NOMO-1 (cell line): ENCODE measurements around the gene SORCS2.

Experiments
- DNase-seq, 2 experiments: peaks; one replicate each; lab custom pipeline; 2025; ENCODE audit not compliant: unreplicated experiment in 2 of 2; lab: John Stamatoyannopoulos, UW

The SORCS2 gene

DNA sequence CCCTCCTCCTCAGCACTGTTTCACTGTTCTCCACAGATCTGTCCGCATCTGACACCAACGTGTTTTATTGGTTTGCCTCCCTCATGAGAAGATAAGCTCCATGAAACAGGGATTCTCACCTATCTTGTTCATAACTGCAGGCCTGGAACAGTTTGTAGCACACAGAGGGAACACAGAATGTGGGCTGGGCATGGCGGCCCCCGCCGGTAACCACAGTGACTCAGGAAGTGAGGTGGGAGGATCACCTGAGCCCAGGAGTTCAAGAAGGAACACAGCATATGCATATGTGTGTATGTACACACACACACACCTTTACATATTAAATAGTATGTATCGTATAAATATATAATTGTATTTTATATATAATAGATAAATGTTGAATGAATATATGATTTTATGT, 578.7 kb downstream of the SORCS2 start:
- no peak for DNase-seq

DNA sequence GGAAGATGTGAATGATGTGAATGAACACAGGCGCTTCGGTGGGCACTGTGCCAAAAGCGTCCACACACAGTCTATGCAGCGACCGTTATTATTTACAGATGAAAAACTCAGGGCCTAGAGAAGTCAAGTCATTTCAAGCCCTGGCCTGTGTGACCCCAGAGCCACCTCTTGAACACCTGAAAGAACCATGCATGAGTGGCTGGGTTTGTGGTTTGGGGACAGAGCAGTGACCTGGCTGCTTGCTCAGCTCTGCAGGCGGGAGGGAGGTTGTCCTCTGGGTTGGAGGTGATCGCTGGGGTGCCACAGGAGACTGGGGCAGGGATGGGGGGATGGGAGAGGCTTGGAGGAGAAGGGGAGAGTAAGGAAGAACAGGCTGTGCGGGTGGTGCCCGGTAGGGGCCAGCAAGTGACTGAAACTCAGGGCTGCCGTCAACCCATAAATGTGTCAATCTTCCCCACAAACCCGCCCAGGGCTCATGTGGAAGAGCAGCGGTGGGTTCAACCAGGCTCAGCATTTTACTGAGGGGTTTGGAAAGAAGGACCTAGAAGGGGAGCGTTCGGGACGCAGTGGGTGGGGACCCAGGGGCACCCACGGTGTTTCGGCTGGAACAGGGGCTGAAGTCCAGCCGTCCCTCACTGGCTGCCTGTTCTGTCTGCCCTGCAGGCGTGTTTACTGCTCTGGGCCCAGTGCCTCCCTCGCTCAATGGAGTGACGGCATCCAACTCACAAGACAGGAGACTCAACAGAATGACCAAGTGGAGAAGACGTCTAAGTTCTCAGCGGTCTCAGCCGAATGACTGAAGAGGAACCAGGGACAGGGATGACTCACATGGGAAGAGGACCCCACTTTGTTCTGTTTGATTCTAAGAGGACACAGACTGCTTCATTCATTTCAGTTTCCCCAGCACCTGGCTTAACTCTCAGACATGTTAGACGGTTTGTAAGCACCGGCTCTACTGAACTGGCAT, 579.5 kb downstream of the SORCS2 start:
- DNase-seq = no peak

DNA sequence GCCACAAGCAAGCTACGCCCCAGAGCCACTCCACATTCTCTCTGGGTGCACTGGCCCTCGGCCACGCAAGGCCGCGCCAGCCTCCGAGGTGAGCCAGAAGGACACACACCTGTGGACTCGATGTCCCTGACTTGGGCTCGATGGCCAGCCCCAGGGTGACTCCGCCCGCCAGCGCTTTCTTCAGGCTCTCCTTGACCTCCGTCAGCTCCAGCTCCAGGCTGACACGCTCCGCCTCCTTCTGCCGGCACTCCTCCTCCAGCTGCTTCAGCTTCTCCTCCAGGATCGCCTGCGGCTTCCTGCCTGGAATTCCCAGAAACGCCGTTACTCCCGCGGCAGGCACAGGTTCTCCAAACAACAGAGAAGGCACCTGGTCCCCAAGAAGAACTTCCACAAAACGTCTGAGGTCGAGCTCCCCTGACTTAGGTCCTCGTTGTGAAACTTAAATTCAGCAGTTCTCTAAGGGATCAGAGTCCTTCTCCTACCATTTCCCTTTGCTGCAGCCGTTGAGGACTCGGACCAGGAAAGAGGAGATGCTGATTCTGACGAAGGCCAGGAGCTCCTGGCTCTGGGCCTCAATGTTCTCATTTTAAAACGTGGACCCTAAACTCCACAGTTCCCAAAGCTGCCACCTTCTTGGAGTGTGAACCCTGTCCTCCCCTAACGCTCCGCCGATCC, 580.5 kb downstream of the SORCS2 start:
- DNase-seq = no peak

DNA sequence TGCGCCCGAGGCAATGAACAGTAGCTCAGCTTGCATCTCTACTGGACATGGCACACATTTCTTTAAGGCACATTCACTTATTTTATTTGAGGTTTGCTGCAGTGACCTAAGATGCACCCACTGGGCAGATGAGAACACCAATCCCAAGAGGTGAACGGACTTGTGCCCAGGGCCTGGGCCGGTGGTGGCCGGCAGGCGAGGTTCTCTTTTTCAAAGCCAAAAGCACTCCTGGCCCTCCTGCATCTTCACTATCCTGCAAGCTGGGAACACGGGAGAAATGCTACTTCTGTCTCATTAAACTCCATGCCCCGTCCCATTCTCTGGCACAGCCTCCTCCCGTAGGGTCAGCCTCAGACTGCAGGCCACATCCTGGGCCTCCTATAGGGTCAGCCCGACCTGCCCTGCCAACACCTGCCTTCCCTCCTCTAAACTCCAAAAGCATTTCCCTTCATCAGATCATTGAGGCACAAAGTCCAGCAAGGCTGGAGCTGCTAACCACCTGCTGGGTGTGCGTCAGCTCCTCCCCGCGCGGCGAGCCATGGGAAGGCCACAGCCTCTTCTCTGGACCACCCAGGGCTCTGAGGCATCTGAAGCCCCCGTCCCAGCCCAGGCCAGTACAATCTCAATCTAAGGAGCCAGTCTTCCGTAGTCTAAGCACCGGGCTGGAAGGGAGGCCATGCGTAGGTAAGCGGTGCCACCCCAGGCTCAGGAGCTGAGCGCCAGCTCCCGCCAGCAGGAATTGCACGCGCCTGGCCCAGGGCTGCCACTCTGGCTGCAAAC, 581.3 kb downstream of the SORCS2 start:
- no peak for DNase-seq

- no peak for DNase-seq
Observed at GRCh38 chr4:7774301-7775294, 582.3 kb downstream of the SORCS2 start.

- no peak for DNase-seq
Observed at GRCh38 chr4:7775396-7775795, 583.1 kb downstream of the SORCS2 start.

- DNase-seq = no peak
Observed at GRCh38 chr4:7777017-7777710, 584.8 kb downstream of the SORCS2 start.

- DNase-seq = no peak
Observed at GRCh38 chr4:7777871-7778509, 585.7 kb downstream of the SORCS2 start.

- DNase-seq = no peak
Observed at GRCh38 chr4:7778510-7779431, 586.4 kb downstream of the SORCS2 start.

DNA sequence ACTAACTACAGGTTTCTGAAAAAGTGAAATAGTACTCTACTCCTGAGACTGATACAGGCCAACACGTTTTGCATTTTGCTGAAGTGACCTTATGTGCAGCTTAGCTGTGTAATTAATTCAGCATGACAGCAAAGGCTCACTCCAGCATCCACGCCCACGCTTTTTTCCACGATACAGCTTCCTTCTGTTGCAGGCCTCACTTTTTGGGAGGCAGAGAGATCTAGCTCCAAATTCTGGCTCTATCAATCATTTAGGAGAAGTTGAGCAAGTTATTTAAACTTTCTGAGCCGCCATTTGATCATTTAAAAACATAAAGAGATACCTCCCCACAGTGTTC, 587.1 kb downstream of the SORCS2 start:
- no peak for DNase-seq

GRCh38 chr4:7780751-7781348, 588.5 kb downstream of the SORCS2 start:
- DNase-seq = no peak

GRCh38 chr4:7781366-7781765, 589.0 kb downstream of the SORCS2 start:
- DNase-seq = no peak

GRCh38 chr4:7781993-7782392, 589.7 kb downstream of the SORCS2 start:
- no peak for DNase-seq

DNA sequence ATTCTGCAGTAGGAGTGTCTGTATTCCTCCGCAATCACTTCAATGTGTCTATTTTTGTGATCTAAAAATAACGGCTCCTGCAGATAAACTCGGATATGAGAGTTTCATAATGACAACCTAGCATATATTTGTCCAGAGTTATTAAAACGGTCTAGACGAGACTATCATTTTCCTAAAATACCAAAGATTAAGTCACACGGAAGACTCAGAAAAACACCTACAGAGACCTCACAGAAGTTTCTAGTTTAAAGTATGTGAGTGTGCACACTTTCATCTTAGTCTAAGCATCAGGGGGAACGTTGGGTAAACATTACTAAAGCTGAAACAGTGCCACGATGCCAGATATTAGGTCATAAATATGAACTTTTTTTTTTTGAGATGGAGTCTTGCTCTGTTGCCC, 590.4 kb downstream of the SORCS2 start:
- DNase-seq = no peak

DNA sequence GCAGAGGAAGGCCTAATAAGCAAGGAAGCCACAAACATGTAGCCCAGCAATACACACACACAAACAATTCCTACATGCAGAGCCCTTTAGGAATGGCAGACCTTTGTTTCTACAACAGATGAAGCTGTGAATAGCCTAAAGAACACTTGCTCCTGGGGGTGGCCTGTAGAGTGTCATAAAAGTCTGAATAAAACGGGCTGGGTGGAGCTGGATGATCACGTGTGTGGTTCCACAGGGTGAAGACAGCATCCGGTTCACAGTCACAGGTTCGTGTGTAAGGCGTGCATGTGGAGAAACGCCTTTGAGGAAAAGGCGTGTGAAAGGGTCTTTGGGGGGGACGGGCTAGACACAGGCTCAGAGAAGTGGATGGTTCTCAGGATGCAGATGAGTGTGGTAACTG, 591.2 kb downstream of the SORCS2 start:
- DNase-seq = no peak

DNA sequence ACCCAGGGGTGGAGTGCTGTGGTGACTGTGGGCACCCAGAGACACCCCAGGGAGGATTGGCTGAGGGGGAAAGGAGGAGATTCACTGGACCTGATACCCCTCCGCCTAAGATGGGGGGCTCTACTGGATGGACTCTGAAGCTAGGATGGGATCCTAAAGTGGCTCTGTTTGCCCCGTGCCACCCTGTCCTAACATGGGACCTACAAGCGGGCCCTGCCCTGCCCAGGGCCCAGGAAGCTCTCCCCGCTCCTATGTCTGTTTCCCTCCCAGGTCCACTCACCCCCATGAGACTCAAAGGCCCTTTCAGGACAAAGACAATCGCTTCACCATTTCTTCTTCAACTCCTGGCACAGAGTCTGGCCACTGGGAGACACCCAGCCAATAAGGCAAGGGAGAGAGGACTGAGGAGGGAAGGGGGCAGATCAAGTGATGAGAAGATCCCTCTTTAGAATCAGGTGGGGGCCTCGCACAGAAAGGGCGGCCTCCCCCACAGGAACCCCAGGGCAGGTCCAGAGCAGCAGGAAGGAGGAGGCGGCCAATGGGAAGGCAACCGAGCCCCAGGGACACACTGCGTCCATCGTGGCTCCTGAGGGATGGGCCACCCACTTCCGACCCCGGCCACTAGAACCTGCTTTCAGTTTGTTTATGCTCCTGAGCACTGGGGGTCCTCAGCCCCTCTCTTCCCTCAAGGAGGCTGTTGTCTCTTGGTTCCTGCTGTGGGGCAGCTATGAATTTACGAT, 592.0 kb downstream of the SORCS2 start:
- DNase-seq = no peak

DNA sequence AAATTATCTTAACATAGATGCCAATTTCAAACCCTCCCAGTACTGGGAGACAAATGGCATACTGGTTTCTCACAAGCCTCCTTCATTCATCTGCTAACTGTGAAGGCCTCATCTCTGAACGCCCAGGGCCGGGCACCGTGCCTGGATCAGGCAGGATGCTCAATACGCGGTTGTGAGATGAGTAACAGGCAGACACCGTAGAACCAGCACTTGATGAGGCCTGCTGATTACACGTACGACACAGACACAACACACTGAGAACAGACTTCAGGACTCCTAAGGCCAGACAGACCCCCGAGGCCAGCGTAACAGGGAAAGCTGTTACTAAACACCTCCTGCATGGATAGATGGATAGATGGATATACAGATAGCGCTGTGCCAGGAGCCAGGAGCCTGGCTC, 592.7 kb downstream of the SORCS2 start:
- DNase-seq = no peak
